H1 (cell line): ENCODE data around the gene MAGI1. TPM values are rescaled to one million over a fixed set of nuclear protein-coding genes. Genes with fewer than 3 reads are reported as not detected.
A peak's percentile ranks its signal among the peaks of the same experiment; 100 is the strongest.

Experiments used
- CTCF ChIA-PET: fragments of 300-600 bp; sonication (Branson Sonifier 250); formaldehyde crosslinking; loops from one replicate; lab custom pipeline; 2021; ENCODE audit not compliant: partially characterized antibody; lab: Charles Lee
- POLR2A ChIA-PET: fragments of 300-600 bp; sonication (Branson Sonifier 250); formaldehyde crosslinking; loops from one replicate; lab custom pipeline; 2021; ENCODE audit warnings: inconsistent platforms; ENCODE audit not compliant: partially characterized antibody; lab: Charles Lee
- DNase-seq, 2 experiments: peaks; one replicate each; pipeline versions ENCODE4 v3.0.0 to v3.0.0-alpha.2; 2010 to 2022; ENCODE audit warnings: low spot score in 2 of 2, low read depth in 1 of 2, mixed read lengths in 1 of 2
- FAIRE-seq: peaks from 2 replicates; lab custom pipeline; 2011; peaks lifted over from hg19 to GRCh38; lab: Jason Lieb, UNC
- H2AFZ ChIP-seq: 2 replicates; pipeline ENCODE4 v1.8.1; 2012; ENCODE audit warnings: low read length, inconsistent platforms
- H2AK5ac ChIP-seq: 2 replicates; pipeline ENCODE4 v1.6.1; 2013; ENCODE audit warnings: low read depth, low read length
- H2BK120ac ChIP-seq: replicated peaks from 2 replicates; pipeline ENCODE3; 2013; ENCODE audit warnings: low read depth, low read length, inconsistent platforms
- H2BK12ac ChIP-seq: 2 replicates; pipeline ENCODE4 v1.6.1; 2013; ENCODE audit warnings: low read depth, low read length
- H2BK15ac ChIP-seq: 2 replicates; pipeline ENCODE4 v1.6.1; 2013; ENCODE audit warnings: low read length
- H2BK20ac ChIP-seq: 2 replicates; pipeline ENCODE4 v1.6.1; 2013; ENCODE audit warnings: low read length
- H2BK5ac ChIP-seq: 2 replicates; pipeline ENCODE4 v1.6.1; 2013; ENCODE audit warnings: low read depth, low read length
- H3K14ac ChIP-seq: 2 replicates; pipeline ENCODE4 v1.6.1; 2013; ENCODE audit warnings: inconsistent platforms; ENCODE audit not compliant: insufficient read length
- H3K18ac ChIP-seq: 2 replicates; pipeline ENCODE4 v1.6.1; 2013; ENCODE audit warnings: low read length; ENCODE audit errors: extremely low read depth
- H3K23ac ChIP-seq: 2 replicates; pipeline ENCODE4 v1.6.1; 2013; ENCODE audit warnings: inconsistent platforms; ENCODE audit not compliant: insufficient read length
- H3K23me2 ChIP-seq: 2 replicates; pipeline ENCODE4 v1.6.1; 2013; ENCODE audit warnings: low read depth, low read length
- H3K27ac ChIP-seq: 2 replicates; pipeline ENCODE4 v1.6.1; 2011; ENCODE audit warnings: low read depth, low read length, inconsistent platforms
- H3K27me3 ChIP-seq, 4 experiments: replicated peaks in 1 of 4; 1 replicate in 1 of 4; 2 replicates in 3 of 4; pipeline versions ENCODE4 v1.6.1 to v1.8.1; 2011 to 2013; ENCODE audit warnings: low read length in 3 of 4, mild to moderate bottlenecking in 3 of 4, inconsistent platforms in 2 of 4, mixed read lengths in 2 of 4, moderate library complexity in 1 of 4; ENCODE audit not compliant: control insufficient read depth in 3 of 4, insufficient read depth in 3 of 4; ENCODE audit errors: extremely low read depth in 1 of 4
- H3K36me3 ChIP-seq, 4 experiments: 2 replicates each; pipeline versions ENCODE4 v1.6.1 to v1.8.1; 2011 to 2013; ENCODE audit warnings: mild to moderate bottlenecking in 4 of 4, low read length in 3 of 4, moderate library complexity in 2 of 4, control low read depth in 1 of 4, inconsistent platforms in 1 of 4; ENCODE audit not compliant: insufficient read depth in 4 of 4, control insufficient read depth in 2 of 4
- H3K4ac ChIP-seq: replicated peaks from 2 replicates; pipeline ENCODE3; 2013; ENCODE audit warnings: low read length, low read depth, mixed read lengths, inconsistent platforms; ENCODE audit not compliant: insufficient read length
- H3K4me1 ChIP-seq, 4 experiments: replicated peaks in 1 of 4; 1 replicate in 1 of 4; 2 replicates in 3 of 4; pipeline versions ENCODE4 v1.6.1 to v1.8.1; 2011 to 2013; ENCODE audit warnings: low read length in 3 of 4, inconsistent platforms in 2 of 4, mixed read lengths in 1 of 4; ENCODE audit not compliant: insufficient read depth in 4 of 4, control insufficient read depth in 3 of 4
- H3K4me2 ChIP-seq, 2 experiments: 2 replicates each; pipeline versions ENCODE4 v1.6.1 to v1.8.1; 2011 to 2013; ENCODE audit warnings: low read depth in 2 of 2, low read length in 2 of 2, control low read depth in 1 of 2, inconsistent platforms in 1 of 2, mild to moderate bottlenecking in 1 of 2; ENCODE audit not compliant: insufficient read depth in 1 of 2
- H3K4me3 ChIP-seq, 4 experiments: fragments of 200-600, 300-600 bp in 1 of 4; sonication (generic), shearing (Covaris generic), sonication (Bioruptor Twin) in 1 of 4; 2 replicates each; pipeline versions ENCODE4 v1.5.1 to v1.8.1; 2011 to 2016; ENCODE audit warnings: low read length in 4 of 4, low read depth in 3 of 4, control low read depth in 2 of 4, inconsistent platforms in 2 of 4, mild to moderate bottlenecking in 2 of 4, mixed read lengths in 1 of 4, moderate library complexity in 1 of 4; ENCODE audit not compliant: insufficient read depth in 2 of 4; ENCODE audit errors: extremely low read depth in 1 of 4
- H3K56ac ChIP-seq: replicated peaks from 2 replicates; pipeline ENCODE3; 2013; ENCODE audit warnings: low read depth, mild to moderate bottlenecking, mixed read lengths, low read length, inconsistent platforms; ENCODE audit not compliant: insufficient read length
- H3K79me1 ChIP-seq: 2 replicates; pipeline ENCODE4 v1.6.1; 2013; ENCODE audit warnings: low read depth, low read length, control low read depth
- H3K79me2 ChIP-seq, 2 experiments: 2 replicates each; pipeline versions ENCODE4 v1.6.1 to v1.8.1; 2012 to 2013; ENCODE audit warnings: low read length in 2 of 2, mild to moderate bottlenecking in 2 of 2, inconsistent platforms in 1 of 2; ENCODE audit not compliant: insufficient read depth in 2 of 2, control insufficient read depth in 1 of 2
- H3K9ac ChIP-seq, 4 experiments: replicated peaks in 1 of 4; 1 replicate in 1 of 4; 2 replicates in 3 of 4; pipeline versions ENCODE4 v1.6.1 to v1.8.1; 2011 to 2013; ENCODE audit warnings: low read depth in 3 of 4, low read length in 3 of 4, control low read depth in 2 of 4, mild to moderate bottlenecking in 2 of 4, moderate library complexity in 2 of 4, inconsistent platforms in 1 of 4; ENCODE audit errors: extremely low read depth in 1 of 4
- H3K9me3 ChIP-seq, 2 experiments: 2 replicates each; pipeline versions ENCODE4 v1.6.1 to v1.8.1; 2012 to 2013; ENCODE audit warnings: mild to moderate bottlenecking in 2 of 2, moderate library complexity in 2 of 2, control low read depth in 1 of 2, inconsistent platforms in 1 of 2, low read depth in 1 of 2, low read length in 1 of 2, mixed read lengths in 1 of 2; ENCODE audit not compliant: insufficient read depth in 2 of 2
- H4K20me1 ChIP-seq, 2 experiments: replicated peaks in 1 of 2; 2 replicates each; pipeline versions ENCODE3 to v1.8.1; 2011 to 2013; ENCODE audit warnings: inconsistent platforms in 2 of 2, low read length in 2 of 2, mild to moderate bottlenecking in 1 of 2; ENCODE audit not compliant: insufficient read depth in 2 of 2, control insufficient read depth in 1 of 2
- H4K5ac ChIP-seq: 2 replicates; pipeline ENCODE4 v1.6.1; 2013; ENCODE audit warnings: low read length, low read depth, mixed read lengths, inconsistent platforms; ENCODE audit not compliant: insufficient read length
- H4K8ac ChIP-seq: 2 replicates; pipeline ENCODE4 v1.8.0; 2013; ENCODE audit warnings: mild to moderate bottlenecking, moderate library complexity, low read length, inconsistent platforms; ENCODE audit not compliant: insufficient read depth; ENCODE audit errors: extremely low read depth
- H4K91ac ChIP-seq: replicated peaks from 2 replicates; pipeline ENCODE3; 2013; ENCODE audit warnings: low read length, mixed read lengths, inconsistent platforms; ENCODE audit not compliant: insufficient read length
- NRF1 ChIP-seq: IDR thresholded peaks from 2 replicates; pipeline ENCODE4 v1.6.1; 2011; ENCODE audit warnings: mild to moderate bottlenecking, low read depth, low read length, improper control_type of control experiment
- WGBS, 2 experiments: shearing (Covaris generic) in 1 of 2; methylation state at CpG; one replicate each; pipeline versions ENCODE4 v1.1.6 to v1.1.7; 2013 to 2015; ENCODE audit warnings: low lambda C conversion rate in 2 of 2, mixed read lengths in 2 of 2, inconsistent platforms in 1 of 2, low coverage in 1 of 2, missing lambda C conversion rate in 1 of 2; ENCODE audit not compliant: insufficient replicate concordance in 2 of 2, insufficient coverage in 1 of 2, insufficient read length in 1 of 2; ENCODE audit errors: extremely low coverage in 1 of 2, missing lambda C conversion rate in 1 of 2; 5-methylcytosine and 5-hydroxymethylcytosine counted together
- polyA plus RNA-seq, 7 experiments: library from polyadenylated mRNA; depleted of rRNA in 3 of 7; stranded (reverse) in 5 of 7; unstranded in 2 of 7; fragments of >200 nt in 5 of 7; fragments of 200-250 nt in 2 of 7; gene quantifications; 1 replicate in 5 of 7; 2 replicates in 1 of 7; 4 replicates in 1 of 7; pipeline versions ENCODE4 v1.2.1 to v1.2.3, GENCODE V29; 2011 to 2013; ENCODE audit warnings: missing spikeins in 2 of 7, mixed read lengths in 2 of 7
- total RNA-seq: library from RNA; stranded (reverse); fragmentation: NEBNext Ultra II Directional; extraction: Animal tissue kit (Norgen Biotek cat#: 25700); gene quantifications from 2 replicates; pipeline ENCODE4 v1.2.1, GENCODE V29; 2021

The MAGI1 gene
- total and polyA plus RNA-seq, 2 of the 8 experiments (the other 6 are each of a cell fraction or from before 2014, with no cell fraction given), result 19.8 to 78.0 TPM

DNA sequence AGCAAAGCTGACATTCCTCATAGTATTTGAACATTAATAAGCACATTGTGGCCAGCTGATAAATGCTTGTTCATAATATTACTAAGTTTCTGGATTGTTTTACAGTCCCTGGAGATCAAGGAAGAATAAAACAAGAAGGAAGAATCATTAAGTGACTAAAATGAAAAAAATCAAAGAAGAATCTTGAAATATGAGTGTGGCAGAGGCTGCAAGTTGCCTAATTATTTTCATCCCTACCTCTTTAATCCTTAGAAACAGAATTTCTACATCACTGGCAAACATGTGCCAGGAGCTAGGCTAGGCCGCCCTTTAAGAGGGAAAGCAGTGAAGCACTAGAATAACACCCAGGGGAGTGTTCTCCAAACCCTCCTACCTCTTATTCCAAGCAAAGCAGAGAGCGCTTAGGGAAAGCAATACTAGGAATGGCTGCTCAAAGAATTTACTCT, 98.9 kb downstream of the MAGI1 start:
- Histone ChIP-seq H4K91ac (no peak overlapping the region), H3K79me2 (peaks cover 0 to 43% of the 10 kb centered on the region in 2 experiments; a peak in 2 of 4 replicates), H2BK15ac (no peak overlapping the region), H3K23me2 (no peaks in the 10 kb centered on the region), H4K8ac (no peak overlapping the region), H2BK5ac (no peak overlapping the region), H3K18ac (no peak overlapping the region), H3K4me2 (no peak overlapping the region), H3K56ac (no peak overlapping the region), H3K4me3 (no peak overlapping the region), H3K27ac (no peak overlapping the region), H3K14ac (no peak overlapping the region), H3K27me3 (no peaks in the 10 kb centered on the region), H2BK12ac (no peak overlapping the region), H4K20me1 (no peaks in the 10 kb centered on the region), H3K4me1 (peaks cover 0 to 2% (median under 1%) of the 10 kb centered on the region in 4 experiments; a peak in 3 of 7 replicates), H2BK20ac (no peak overlapping the region), H3K79me1 (no peaks in the 10 kb centered on the region; the same call in 1 of the 2 replicates), H3K36me3 (no peaks in the 10 kb centered on the region), H3K9ac (no peak overlapping the region; a peak in 1 of 7 replicates), H2AFZ (no peak overlapping the region), H4K5ac (no peak overlapping the region), H2AK5ac (no peak overlapping the region), H2BK120ac (no peak overlapping the region), H3K4ac (no peak overlapping the region), H3K9me3 (no peaks in the 10 kb centered on the region), H3K23ac (no peak overlapping the region)
- WGBS, 2 experiments, result 83% methylated on average over 2 of the region's 2 CpGs; no CpG with 5 or more reads in 1 of the 2 experiments
- no peak for TF ChIP-seq NRF1
- CTCF ChIA-PET, result no interaction called here
- peak; percentile 55 for FAIRE-seq
- POLR2A ChIA-PET, result interaction anchor here (1.2 kb wide), 2 partner anchors 10 to 16 kb away, joined by 3 read pairs; no protein-coding TSS in a partner anchor
- DNase-seq, result no peak
